IMR-90 (cell line): Measurements from ENCODE around the gene MAS1. TPM values are rescaled to one million over a fixed set of nuclear protein-coding genes. Genes with fewer than 3 reads are reported as not detected.

Experiments used
- ATAC-seq: fragments of 200-7000 bp; cut with Tn5 transposase; 2 replicates; pipeline ENCODE4 v1.9.1; 2020; ENCODE audit warnings: low read depth, mild to moderate bottlenecking, moderate library complexity
- BruUV-seq: library from RNA; stranded (reverse); fragments of 400-500 nt; replicated peaks from 2 replicates; lab custom pipeline; 2021; lab: Mats Ljungman, UMichigan
- CTCF ChIA-PET: fragments of 300-600 bp; formaldehyde crosslinking; extraction: SDS; loops from one replicate; lab custom pipeline; 2021; ENCODE audit warnings: antibody characterized with exemption; lab: Yijun Ruan, JAX
- POLR2A ChIA-PET: fragments of 300-600 bp; sonication (Branson Sonifier 250); formaldehyde crosslinking; loops from one replicate; lab custom pipeline; 2022; ENCODE audit warnings: antibody characterized with exemption; ENCODE audit not compliant: unreplicated experiment; lab: Charles Lee
- DNase-seq: peaks from one replicate; pipeline ENCODE4 v3.0.0; 2013
- H2AFZ ChIP-seq: replicated peaks from 2 replicates; pipeline ENCODE3; 2013; ENCODE audit warnings: low read length, mild to moderate bottlenecking; ENCODE audit not compliant: poor library complexity
- H2AK5ac ChIP-seq: 2 replicates; pipeline ENCODE4 v1.6.1; 2013; ENCODE audit warnings: low read depth, low read length, inconsistent platforms
- H2AK9ac ChIP-seq: replicated peaks from 2 replicates; pipeline ENCODE3; 2013; ENCODE audit warnings: mild to moderate bottlenecking, low read depth, low read length, moderate library complexity; ENCODE audit not compliant: poor library complexity
- H2BK120ac ChIP-seq: 2 replicates; pipeline ENCODE4 v1.6.1; 2013; ENCODE audit warnings: low read depth, low read length, inconsistent platforms
- H2BK15ac ChIP-seq: 3 replicates; pipeline ENCODE4 v1.6.1; 2013; ENCODE audit warnings: low read depth, low read length, inconsistent platforms
- H2BK20ac ChIP-seq: 2 replicates; pipeline ENCODE4 v1.6.1; 2013; ENCODE audit warnings: low read depth, mild to moderate bottlenecking, inconsistent platforms, low read length, moderate library complexity
- H2BK5ac ChIP-seq: 2 replicates; pipeline ENCODE4 v1.6.1; 2013; ENCODE audit warnings: mild to moderate bottlenecking, low read depth, low read length, inconsistent platforms; ENCODE audit not compliant: poor library complexity, severe bottlenecking
- H3K14ac ChIP-seq: replicated peaks from 2 replicates; pipeline ENCODE4 v1.6.1; 2013; ENCODE audit warnings: low read depth, low read length, inconsistent platforms
- H3K18ac ChIP-seq: 2 replicates; pipeline ENCODE4 v1.6.1; 2013; ENCODE audit warnings: low read depth, low read length, control low read depth
- H3K23ac ChIP-seq: 2 replicates; pipeline ENCODE4 v1.6.1; 2013; ENCODE audit warnings: low read depth, low read length, inconsistent platforms
- H3K27ac ChIP-seq: 2 replicates; pipeline ENCODE4 v1.5.1; 2013; ENCODE audit warnings: mild to moderate bottlenecking, control low read depth, low read length; ENCODE audit not compliant: insufficient read depth
- H3K27me3 ChIP-seq: 2 replicates; pipeline ENCODE4 v1.6.1; 2013; ENCODE audit warnings: low read length; ENCODE audit not compliant: control insufficient read depth, insufficient read depth
- H3K36me3 ChIP-seq: 2 replicates; pipeline ENCODE4 v1.6.1; 2013; ENCODE audit warnings: low read length, mixed read lengths; ENCODE audit not compliant: control insufficient read depth, insufficient read depth
- H3K4ac ChIP-seq: 2 replicates; pipeline ENCODE4 v1.6.1; 2013; ENCODE audit warnings: low read depth, low read length, inconsistent platforms
- H3K4me1 ChIP-seq: 2 replicates; pipeline ENCODE4 v1.6.1; 2013; ENCODE audit warnings: low read length, mixed read lengths; ENCODE audit not compliant: control insufficient read depth, insufficient read depth
- H3K4me2 ChIP-seq: 2 replicates; pipeline ENCODE4 v1.6.1; 2013; ENCODE audit warnings: low read depth, mild to moderate bottlenecking, control low read depth, low read length, moderate library complexity
- H3K4me3 ChIP-seq: 2 replicates; pipeline ENCODE4 v1.5.1; 2013; ENCODE audit warnings: low read depth, mild to moderate bottlenecking, control low read depth, low read length, moderate library complexity; ENCODE audit not compliant: insufficient read depth
- H3K56ac ChIP-seq: 2 replicates; pipeline ENCODE4 v1.6.1; 2013; ENCODE audit warnings: low read length, inconsistent platforms; ENCODE audit not compliant: insufficient read depth; ENCODE audit errors: extremely low read depth
- H3K79me1 ChIP-seq, 2 experiments: 2 replicates each; pipeline ENCODE4 v1.6.1; 2013; ENCODE audit warnings: low read length in 2 of 2, inconsistent platforms in 1 of 2, low read depth in 1 of 2
- H3K9ac ChIP-seq: 2 replicates; pipeline ENCODE4 v1.6.1; 2013; ENCODE audit warnings: low read depth, low read length, control low read depth
- H3K9me1 ChIP-seq: 2 replicates; pipeline ENCODE4 v1.6.1; 2013; ENCODE audit warnings: low read length, inconsistent platforms; ENCODE audit not compliant: insufficient read depth
- H3K9me3 ChIP-seq: 2 replicates; pipeline ENCODE4 v1.6.1; 2013; ENCODE audit warnings: low read length; ENCODE audit not compliant: control insufficient read depth, insufficient read depth
- H4K20me1 ChIP-seq: 2 replicates; pipeline ENCODE4 v1.6.1; 2013; ENCODE audit warnings: low read length, inconsistent platforms; ENCODE audit not compliant: insufficient read depth
- H4K5ac ChIP-seq: 2 replicates; pipeline ENCODE4 v1.6.1; 2013; ENCODE audit warnings: mild to moderate bottlenecking, low read depth, low read length, control low read depth
- H4K8ac ChIP-seq, 2 experiments: 2 replicates each; pipeline ENCODE4 v1.6.1; 2013; ENCODE audit warnings: low read depth in 2 of 2, low read length in 2 of 2, control low read depth in 1 of 2, inconsistent platforms in 1 of 2
- H4K91ac ChIP-seq: 2 replicates; pipeline ENCODE4 v1.6.1; 2013; ENCODE audit warnings: low read depth, low read length, inconsistent platforms; ENCODE audit not compliant: insufficient read depth
- BHLHE40 ChIP-seq: fragments of 150-350 bp; IDR thresholded peaks from 2 replicates; pipeline ENCODE4 v1.6.1; 2016; ENCODE audit warnings: mild to moderate bottlenecking, low read depth, low read length
- CEBPB ChIP-seq: IDR thresholded peaks from 2 replicates; pipeline ENCODE4 v1.6.1; 2012; ENCODE audit warnings: low read depth, low read length, improper control_type of control experiment
- CTCF ChIP-seq: conservative IDR thresholded peaks from 2 replicates; pipeline ENCODE4 v1.5.1; 2012; ENCODE audit warnings: mild to moderate bottlenecking, low read depth, low read length, improper control_type of control experiment
- ELK1 ChIP-seq: fragments of 150-350 bp; IDR thresholded peaks from 2 replicates; pipeline ENCODE4 v1.6.1; 2016; ENCODE audit warnings: low read depth, mild to moderate bottlenecking, low read length, moderate library complexity, borderline replicate concordance
- FOS ChIP-seq: fragments of 150-350 bp; IDR thresholded peaks from 2 replicates; pipeline ENCODE4 v1.6.1; 2016; ENCODE audit warnings: low read depth, low read length
- MAFK ChIP-seq: IDR thresholded peaks from 2 replicates; pipeline ENCODE4 v1.6.1; 2012; ENCODE audit warnings: low read depth, low read length, improper control_type of control experiment
- MAZ ChIP-seq: IDR thresholded peaks from 2 replicates; pipeline ENCODE4 v1.6.1; 2012; ENCODE audit warnings: low read depth, mild to moderate bottlenecking, low read length, improper control_type of control experiment, moderate library complexity, borderline replicate concordance
- MXI1 ChIP-seq: IDR thresholded peaks from 2 replicates; pipeline ENCODE4 v1.6.1; 2012; ENCODE audit warnings: low read depth, mild to moderate bottlenecking, low read length, moderate library complexity, borderline replicate concordance
- NFE2L2 ChIP-seq: fragments of 150-350 bp; IDR thresholded peaks from 2 replicates; pipeline ENCODE4 v1.6.1; 2016; ENCODE audit warnings: low read depth, mild to moderate bottlenecking, low read length
- POLR2A ChIP-seq: IDR thresholded peaks from 2 replicates; pipeline ENCODE4 v1.6.1; 2012; ENCODE audit warnings: mild to moderate bottlenecking, low read depth, low read length
- RAD21 ChIP-seq: IDR thresholded peaks from 2 replicates; pipeline ENCODE4 v1.6.1; 2012; ENCODE audit warnings: low read length, improper control_type of control experiment
- RCOR1 ChIP-seq: IDR thresholded peaks from 2 replicates; pipeline ENCODE4 v1.6.1; 2012; ENCODE audit warnings: mild to moderate bottlenecking, low read length, improper control_type of control experiment; ENCODE audit not compliant: insufficient replicate concordance
- RFX5 ChIP-seq: IDR thresholded peaks from 2 replicates; pipeline ENCODE4 v1.8.0; 2012; ENCODE audit warnings: low read depth, mild to moderate bottlenecking, low read length, moderate library complexity
- USF2 ChIP-seq: fragments of 150-350 bp; IDR thresholded peaks from 2 replicates; pipeline ENCODE4 v1.6.1; 2017; ENCODE audit warnings: mild to moderate bottlenecking, antibody characterized with exemption, low read length, low read depth
- WGBS, 2 experiments: methylation state at CpG; one replicate each; pipeline versions ENCODE4 v1.1.5 to v1.1.7; 2013; ENCODE audit warnings: missing lambda C conversion rate in 2 of 2; ENCODE audit not compliant: insufficient read length in 1 of 2; ENCODE audit errors: extremely low coverage in 2 of 2; 5-methylcytosine and 5-hydroxymethylcytosine counted together
- dilution Hi-C: fragments of 300-500 bp; cut with HindIII; formaldehyde crosslinking; loops from one replicate; pipeline ENCODE4 v1.14.3; 2018; ENCODE audit warnings: low sequenced_read_pairs; ENCODE audit not compliant: unreplicated experiment
- in situ Hi-C: fragments of 300-500 bp; cut with MboI; formaldehyde crosslinking; loops from 3 replicates; pipeline ENCODE4 v1.14.3; 2019; ENCODE audit warnings: low sequenced_read_pairs, inconsistent platforms, mixed read lengths
- intact Hi-C: fragments of 100-400 bp; cut with micrococcal nuclease; formaldehyde crosslinking; loops from 2 replicates; pipeline ENCODE4 v1.10.0; 2022
- polyA plus RNA-seq, 3 experiments: library from polyadenylated mRNA; depleted of rRNA; stranded (reverse); fragments of >200 nt; gene quantifications; 2 replicates each; pipeline ENCODE4 v1.2.3, GENCODE V29; 2012; ENCODE audit warnings: low replicate concordance in 1 of 3
- total RNA-seq: library from RNA; depleted of rRNA; stranded (reverse); fragments of >200 nt; gene quantifications from 2 replicates; pipeline ENCODE4 v1.2.3, GENCODE V29; 2012

The MAS1 gene
- total and polyA plus RNA-seq, 2 of the 4 experiments (the other 2 are of a cell fraction): under 0.01 TPM; not detected in 1

GRCh38 chr6:159910342-159910741, 19.6 kb downstream of the MAS1 start:
- peaks cover 41% of the 10 kb centered on the region for H3K27me3 ChIP-seq
- H4K91ac ChIP-seq: no peak overlapping the region
- intact Hi-C loops (no loop called here), in situ Hi-C loops (no loop called here), dilution Hi-C loops (no loop called here)
- H2AFZ ChIP-seq: no peak overlapping the region
- no peak overlapping the region for H3K23ac ChIP-seq
- ChIA-PET CTCF (no interaction called here), POLR2A (no interaction called here)
- no peak for ATAC-seq
- H2BK5ac ChIP-seq: no peak overlapping the region
- no peaks in the 10 kb centered on the region for H3K79me1 ChIP-seq
- H3K4me3 ChIP-seq: no peak overlapping the region
- no peak overlapping the region for H3K9ac ChIP-seq
- H2BK15ac ChIP-seq: no peak overlapping the region
- no peak overlapping the region for H4K8ac ChIP-seq
- H3K4me2 ChIP-seq: no peak overlapping the region
- H3K27ac ChIP-seq: no peak overlapping the region
- no peak overlapping the region for H3K18ac ChIP-seq
- H3K4ac ChIP-seq: no peak overlapping the region
- no peak overlapping the region for H3K14ac ChIP-seq
- no peak overlapping the region for H2AK9ac ChIP-seq
- H3K4me1 ChIP-seq: no peaks in the 10 kb centered on the region; the same call in 1 of the 2 replicates
- H2BK120ac ChIP-seq: no peak overlapping the region
- H4K5ac ChIP-seq: no peak overlapping the region
- H3K9me1 ChIP-seq: no peaks in the 10 kb centered on the region
- H3K56ac ChIP-seq: no peak overlapping the region
- DNase-seq: no peak
- no peaks in the 10 kb centered on the region for H3K36me3 ChIP-seq
- H2BK20ac ChIP-seq: no peak overlapping the region
- BruUV-seq: no TSS peak
- TF ChIP-seq RAD21 (no peak), USF2 (no peak), CEBPB (no peak), MAFK (no peak), CTCF (no peak), RCOR1 (no peak), MXI1 (no peak), NFE2L2 (no peak), ELK1 (no peak), MAZ (no peak), BHLHE40 (no peak), RFX5 (no peak), FOS (no peak), POLR2A (no peak)
- no peak overlapping the region for H2AK5ac ChIP-seq
- 95% methylated on average over 3 of the region's 5 CpGs; no CpG with 5 or more reads in 1 of the 2 experiments for WGBS, 2 experiments
- H4K20me1 ChIP-seq: no peaks in the 10 kb centered on the region
- no peaks in the 10 kb centered on the region; the same call in 1 of the 2 replicates for H3K9me3 ChIP-seq
